HG02642 (cell line): Measurements from ENCODE around the gene LAMTOR3.
"Not testable (repeated sequence)": the region's sequence is repeated elsewhere in the genome, so short reads cannot be mapped to it uniquely, and the experiment has no call there.

Experiments used
- ATAC-seq: cut with Tn5 transposase; IDR thresholded peaks from one replicate; pipeline ENCODE4 v1.9.1; 2021; ENCODE audit warnings: mild to moderate bottlenecking; ENCODE audit not compliant: unreplicated experiment, poor library complexity

The LAMTOR3 gene

GRCh38 chr4:99833756-99834155, 60.5 kb downstream of the LAMTOR3 start:
- no peak for ATAC-seq

DNA sequence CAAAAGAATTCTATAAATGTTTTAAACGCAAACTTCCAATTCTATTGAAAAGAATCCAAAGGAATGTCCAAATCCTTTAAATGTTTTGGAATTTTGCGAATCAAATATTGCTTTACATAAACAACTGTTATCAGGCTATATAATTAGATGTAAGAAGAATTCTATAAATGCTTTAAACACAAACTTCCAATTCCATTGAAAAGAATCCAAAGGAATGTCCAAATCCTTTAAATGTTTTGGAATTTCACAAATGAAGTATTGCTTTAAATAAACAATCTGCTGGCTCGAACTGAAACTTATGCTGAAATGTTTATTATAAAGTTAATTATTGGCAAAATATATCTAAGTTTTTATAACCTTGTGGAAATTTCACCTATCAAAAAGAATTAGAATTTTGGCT, 61.5 kb downstream of the LAMTOR3 start:
- no peak for ATAC-seq

GRCh38 chr4:99832321-99832720, 61.9 kb downstream of the LAMTOR3 start:
- ATAC-seq = no peak

GRCh38 chr4:99830051-99830450, 64.2 kb downstream of the LAMTOR3 start:
- ATAC-seq = not testable (repeated sequence)

GRCh38 chr4:99828477-99828876, 65.8 kb downstream of the LAMTOR3 start:
- no peak for ATAC-seq
